ENCODE measurements around the gene CA5A.

DNA sequence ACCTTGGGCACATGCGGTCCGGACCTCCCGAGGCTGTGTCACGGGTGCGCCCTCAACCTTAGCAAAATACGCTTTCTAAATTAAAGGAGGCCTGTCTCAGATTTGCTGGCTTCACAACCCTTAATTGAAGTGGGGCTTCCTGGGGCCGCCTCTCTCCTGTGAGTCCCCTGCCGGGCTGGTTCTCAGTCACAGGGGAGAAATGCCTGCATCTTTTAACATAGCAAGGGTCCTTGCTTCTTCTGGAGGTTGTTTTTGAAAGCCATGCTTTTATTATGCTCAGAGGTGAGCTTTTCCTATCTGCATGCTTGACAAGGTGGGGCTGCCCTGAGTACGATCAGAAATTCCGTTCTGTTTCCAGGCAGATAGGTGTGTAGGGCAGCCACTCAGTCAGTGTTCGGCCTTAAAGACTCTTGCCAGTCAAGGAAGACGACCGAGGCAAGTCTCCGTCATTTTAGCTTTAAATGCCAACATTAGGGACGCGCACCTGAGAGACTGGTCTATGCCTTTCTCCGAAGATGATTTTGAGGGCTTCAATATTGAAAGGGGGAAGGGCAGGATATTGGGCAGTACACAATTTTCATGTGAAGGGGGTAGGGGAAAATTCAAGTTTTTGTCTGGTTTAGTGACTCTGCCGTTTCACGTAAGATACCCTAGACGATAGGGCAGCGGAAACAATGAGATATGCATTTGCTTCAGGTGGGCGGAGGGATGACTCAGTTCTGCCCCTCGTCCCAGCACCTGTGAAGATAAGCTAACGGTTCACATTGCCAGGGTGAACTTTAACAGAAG lies 61.5 kb downstream of the CA5A start:
- TF ChIP-seq EZH2 (IDR thresholded peaks at IDR 0.05; ENCODE audit: low read depth, unreplicated experiment) (no peak), CTCF (conservative IDR thresholded peaks at IDR 0.05; ENCODE audit: low read depth in 2 of 2) (no peak), ZNF114 (CRISPR knock-in tag; IDR thresholded peaks at IDR 0.05) (no peak)

All from GM23338 (cell line).